K562 (cell line): Measurements from ENCODE around the gene PDLIM4. TPM values are rescaled to one million over a fixed set of nuclear protein-coding genes. Genes with fewer than 3 reads are reported as not detected.

Experiments
- DMBX1 ChIP-seq: fragments of 250-450 bp; sonication (Bioruptor Pico); IDR thresholded peaks from 2 replicates; pipeline ENCODE4 v1.8.0; 2022; ENCODE audit warnings: inconsistent platforms, mild to moderate bottlenecking, moderate library complexity, borderline replicate concordance
- HDGF ChIP-seq: fragments of 450-650 bp; IDR thresholded peaks from 2 replicates; pipeline ENCODE4 v1.6.1; 2016
- LCOR ChIP-seq: sonication (generic); formaldehyde crosslinking; IDR thresholded peaks from 2 replicates; pipeline ENCODE4 v1.8.0; 2022; ENCODE audit warnings: mild to moderate bottlenecking, missing genetic modification reagents
- MYNN ChIP-seq, 2 experiments: sonication (generic); formaldehyde crosslinking in 1 of 2; IDR thresholded peaks; 2 replicates each; pipeline versions ENCODE4 v1.5.0 to v1.6.1; 2016 to 2020; ENCODE audit warnings: antibody characterized with exemption in 1 of 2, missing genetic modification reagents in 1 of 2
- PATZ1 ChIP-seq: fragments of 250-450 bp; sonication (Bioruptor Pico); IDR thresholded peaks from 2 replicates; pipeline ENCODE4 v1.5.0; 2020; ENCODE audit warnings: mild to moderate bottlenecking, borderline replicate concordance
- POLR2AphosphoS5 ChIP-seq: IDR thresholded peaks from 2 replicates; pipeline ENCODE4 v1.6.1; 2011; ENCODE audit warnings: mild to moderate bottlenecking, low read depth, low read length, moderate library complexity; ENCODE audit not compliant: control insufficient read depth, insufficient read depth
- STAG1 ChIP-seq: sonication (generic); formaldehyde crosslinking; IDR thresholded peaks from 2 replicates; pipeline ENCODE4 v1.5.0; 2020; ENCODE audit warnings: missing genetic modification reagents, borderline replicate concordance
- TFE3 ChIP-seq: fragments of 450-650 bp; formaldehyde crosslinking; IDR thresholded peaks from 2 replicates; pipeline ENCODE4 v1.4.0; 2020; ENCODE audit warnings: mild to moderate bottlenecking, mixed read lengths
- ZBTB11 ChIP-seq, 3 experiments: fragments of 200-800 bp in 1 of 3; fragments of 250-450 bp in 1 of 3; fragments of 450-650 bp in 1 of 3; sonication (Bioruptor Pico) in 1 of 3; sonication (Bioruptor generic) in 1 of 3; formaldehyde crosslinking in 1 of 3; IDR thresholded peaks; 2 replicates each; pipeline versions ENCODE4 v1.6.1 to v1.8.0; 2016 to 2022; ENCODE audit warnings: mild to moderate bottlenecking in 2 of 3, missing genetic modification characterization in 2 of 3, missing compliant biosample characterization in 1 of 3, moderate library complexity in 1 of 3
- ZBTB17 ChIP-seq: fragments of 450-650 bp; formaldehyde crosslinking; IDR thresholded peaks from 2 replicates; pipeline ENCODE4 v1.4.0; 2020; ENCODE audit warnings: mild to moderate bottlenecking
- ZKSCAN1 ChIP-seq: fragments of 150-350 bp; IDR thresholded peaks from 2 replicates; pipeline ENCODE4 v1.6.1; 2016; ENCODE audit warnings: low read depth, low read length
- ZNF143 ChIP-seq: sonication (generic); formaldehyde crosslinking; IDR thresholded peaks from 2 replicates; pipeline ENCODE4 v1.9.0; 2022; ENCODE audit warnings: mild to moderate bottlenecking, missing genetic modification reagents
- ZNF224 ChIP-seq: sonication (generic); formaldehyde crosslinking; IDR thresholded peaks from 2 replicates; pipeline ENCODE4 v1.8.0; 2022; ENCODE audit warnings: mild to moderate bottlenecking, missing genetic modification reagents
- ZNF324 ChIP-seq: fragments of 250-450 bp; sonication (Bioruptor Pico); IDR thresholded peaks from 2 replicates; pipeline ENCODE4 v1.4.0; 2020; ENCODE audit warnings: mild to moderate bottlenecking
- ZNF589 ChIP-seq: fragments of 200-800 bp; sonication (Bioruptor generic); IDR thresholded peaks from 2 replicates; pipeline ENCODE4 v1.6.1; 2016; ENCODE audit warnings: low read depth, missing genetic modification characterization, missing compliant biosample characterization
- polyA plus RNA-seq, 8 experiments: library from polyadenylated mRNA; depleted of rRNA in 4 of 8; stranded (reverse) in 5 of 8; unstranded in 3 of 8; fragments of >200 nt; fragmentation: Nextera tagmentation in 2 of 8; fragmentation: Illumina TruSeq in 1 of 8; extraction: Ambion mirVana in 2 of 8; extraction: Trizol in 1 of 8; gene quantifications; 2 replicates each; pipeline versions ENCODE4 v1.2.1 to v1.2.3, GENCODE V29; 2011 to 2014; ENCODE audit warnings: inconsistent platforms in 1 of 8, missing spikeins in 1 of 8
- total RNA-seq, 7 experiments: library from RNA; depleted of rRNA in 6 of 7; stranded (reverse); fragments of >200 nt in 6 of 7; fragmentation: Illumina TruSeq in 2 of 7; extraction: Trizol in 2 of 7; gene quantifications; 2 replicates each; pipeline versions ENCODE4 v1.2.1 to v1.2.3, GENCODE V29; 2011 to 2021; ENCODE audit warnings: low replicate concordance in 1 of 7
- TF ChIP-seq, protein P1 (sequence below): fragments of 200-800 bp; sonication (Bioruptor generic); IDR thresholded peaks from 2 replicates; pipeline ENCODE4 v1.6.1; 2017; ENCODE audit warnings: missing genetic modification characterization, missing compliant biosample characterization
- TF ChIP-seq, protein P2 (sequence below): fragments of 250-450 bp; sonication (Bioruptor Pico); IDR thresholded peaks from 2 replicates; pipeline ENCODE4 v1.6.1; 2021; ENCODE audit warnings: mild to moderate bottlenecking

Gene PDLIM4
- total and polyA plus RNA-seq, 9 of the 15 experiments (the other 6 are each of a cell fraction or from before 2014, with no cell fraction given), result 0.28 to 32.8 (median 13.1) TPM

DNA sequence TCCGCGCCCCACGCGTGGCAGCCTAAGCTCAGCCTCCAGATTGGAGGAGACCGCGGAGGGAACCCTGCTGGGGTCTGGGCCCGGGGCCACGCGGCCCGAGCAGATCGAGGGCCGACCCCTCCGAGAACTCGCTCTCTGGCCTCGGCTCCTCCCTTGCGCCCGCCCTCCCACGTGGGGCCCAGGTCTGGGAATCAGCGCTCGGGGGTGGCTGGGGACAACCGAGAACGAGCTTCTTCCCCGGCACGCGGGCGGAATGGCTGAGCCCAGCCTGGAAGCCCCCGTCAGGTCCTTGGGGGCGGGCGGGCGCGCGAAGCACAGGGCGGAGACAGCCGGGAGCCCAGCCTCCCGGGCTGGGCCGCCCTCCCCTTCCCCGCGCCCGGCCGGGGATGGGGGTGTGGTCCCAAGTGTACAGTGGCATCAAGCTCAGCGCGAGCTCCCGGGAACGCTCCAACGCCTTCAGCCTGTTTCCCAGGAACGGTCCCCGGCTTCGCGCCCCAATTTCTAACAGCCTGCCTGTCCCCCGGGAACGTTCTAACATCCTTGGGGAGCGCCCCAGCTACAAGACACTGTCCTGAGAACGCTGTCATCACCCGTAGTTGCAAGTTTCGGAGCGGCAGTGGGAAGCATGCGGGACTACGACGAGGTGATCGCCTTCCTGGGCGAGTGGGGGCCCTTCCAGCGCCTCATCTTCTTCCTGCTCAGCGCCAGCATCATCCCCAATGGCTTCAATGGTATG is 36.7 kb downstream of the PDLIM4 start, which contains the start of gene SLC22A4 (continued):
- TF ChIP-seq, protein P1, sequence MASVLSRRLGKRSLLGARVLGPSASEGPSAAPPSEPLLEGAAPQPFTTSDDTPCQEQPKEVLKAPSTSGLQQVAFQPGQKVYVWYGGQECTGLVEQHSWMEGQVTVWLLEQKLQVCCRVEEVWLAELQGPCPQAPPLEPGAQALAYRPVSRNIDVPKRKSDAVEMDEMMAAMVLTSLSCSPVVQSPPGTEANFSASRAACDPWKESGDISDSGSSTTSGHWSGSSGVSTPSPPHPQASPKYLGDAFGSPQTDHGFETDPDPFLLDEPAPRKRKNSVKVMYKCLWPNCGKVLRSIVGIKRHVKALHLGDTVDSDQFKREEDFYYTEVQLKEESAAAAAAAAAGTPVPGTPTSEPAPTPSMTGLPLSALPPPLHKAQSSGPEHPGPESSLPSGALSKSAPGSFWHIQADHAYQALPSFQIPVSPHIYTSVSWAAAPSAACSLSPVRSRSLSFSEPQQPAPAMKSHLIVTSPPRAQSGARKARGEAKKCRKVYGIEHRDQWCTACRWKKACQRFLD (CRISPR knock-in tag), result peak; percentile 15; the same call in 1 of the 2 replicates
- no peak for TF ChIP-seq STAG1 (CRISPR knock-in tag)
- TF ChIP-seq ZNF143 (CRISPR knock-in tag), result no peak
- 0 out of 2 replicates have a peak, but pooled peaks have one; percentile 6 for TF ChIP-seq DMBX1 (CRISPR knock-in tag)
- TF ChIP-seq ZNF224, result 0 out of 2 replicates have a peak, but pooled peaks have one; percentile 71
- TF ChIP-seq, protein P2, sequence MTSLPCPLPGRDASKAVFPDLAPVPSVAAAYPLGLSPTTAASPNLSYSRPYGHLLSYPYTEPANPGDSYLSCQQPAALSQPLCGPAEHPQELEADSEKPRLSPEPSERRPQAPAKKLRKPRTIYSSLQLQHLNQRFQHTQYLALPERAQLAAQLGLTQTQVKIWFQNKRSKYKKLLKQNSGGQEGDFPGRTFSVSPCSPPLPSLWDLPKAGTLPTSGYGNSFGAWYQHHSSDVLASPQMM, result no peak
- no peak for TF ChIP-seq ZKSCAN1
- TF ChIP-seq LCOR (CRISPR knock-in tag), result no peak; the same call in 1 of the 2 replicates
- TF ChIP-seq MYNN (IDR thresholded peaks at IDR 0.05), result no peak
- no peak for TF ChIP-seq MYNN (CRISPR knock-in tag; IDR thresholded peaks at IDR 0.05)
- peak; percentile 71 for TF ChIP-seq POLR2AphosphoS5
- no peak for TF ChIP-seq ZNF324 (CRISPR knock-in tag)
- no peak for TF ChIP-seq HDGF
- TF ChIP-seq ZNF589 (CRISPR knock-in tag), result no peak
- TF ChIP-seq ZBTB17 (CRISPR knock-in tag), result no peak; the same call in none of the 2 replicates
- TF ChIP-seq TFE3 (CRISPR knock-in tag), result no peak
- no peak for TF ChIP-seq ZBTB11 (CRISPR knock-in tag; IDR thresholded peaks at IDR 0.05)
- TF ChIP-seq PATZ1 (CRISPR knock-in tag), result no peak
